GM18858 (cell line): ENCODE data around the gene APMAP.
"Not testable (repeated sequence)": the region's sequence is repeated elsewhere in the genome, so short reads cannot be mapped to it uniquely, and the experiment has no call there.

Source experiments
- ATAC-seq: cut with Tn5 transposase; IDR thresholded peaks from one replicate; pipeline ENCODE4 v1.9.1; 2021; ENCODE audit not compliant: unreplicated experiment

The APMAP gene

GRCh38 chr20:24954151-24954550 is 38.4 kb downstream of the APMAP start:
- ATAC-seq: no peak

- ATAC-seq: no peak
Observed at GRCh38 chr20:24953621-24954133, 38.9 kb downstream of the APMAP start.

GRCh38 chr20:24953209-24953575 is 39.4 kb downstream of the APMAP start:
- ATAC-seq: no peak

GRCh38 chr20:24952376-24953208 is 40.0 kb downstream of the APMAP start:
- no peak for ATAC-seq

- no peak for ATAC-seq
Observed at GRCh38 chr20:24951536-24952083, 40.9 kb downstream of the APMAP start.

DNA sequence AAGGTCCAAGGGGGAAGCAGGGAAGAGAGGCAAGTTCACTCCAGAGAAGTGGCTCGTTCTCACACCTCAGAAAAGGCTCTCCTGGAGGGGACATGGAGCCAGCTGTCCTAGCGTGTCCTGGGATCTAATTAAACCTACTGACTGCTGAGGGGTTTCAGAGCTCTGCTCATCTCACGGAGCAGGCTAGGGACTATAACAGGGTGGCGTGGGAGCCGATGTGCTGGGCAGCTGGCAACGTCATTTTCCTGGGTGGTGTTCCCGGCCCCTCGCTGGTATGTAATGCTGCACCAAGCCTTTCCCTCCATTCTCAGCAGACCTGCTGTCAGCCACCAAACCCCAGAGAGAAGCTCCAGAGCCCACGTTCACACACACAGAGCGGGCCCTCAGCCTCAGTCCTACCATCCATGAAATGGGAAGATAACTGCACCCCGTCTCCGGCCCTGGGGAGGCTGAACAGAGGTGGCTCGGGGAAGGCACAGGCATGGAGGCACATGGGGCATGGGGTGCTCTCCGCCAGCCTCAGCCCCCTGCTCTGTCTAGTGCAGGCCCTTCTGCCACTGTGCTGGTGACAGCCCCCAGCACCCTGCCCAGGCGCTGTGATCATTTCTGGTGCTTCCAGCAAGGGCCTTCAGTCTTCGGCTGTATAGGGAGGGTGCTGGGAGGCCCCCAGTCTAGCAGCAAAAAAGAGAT is 41.6 kb downstream of the APMAP start:
- no peak for ATAC-seq

DNA sequence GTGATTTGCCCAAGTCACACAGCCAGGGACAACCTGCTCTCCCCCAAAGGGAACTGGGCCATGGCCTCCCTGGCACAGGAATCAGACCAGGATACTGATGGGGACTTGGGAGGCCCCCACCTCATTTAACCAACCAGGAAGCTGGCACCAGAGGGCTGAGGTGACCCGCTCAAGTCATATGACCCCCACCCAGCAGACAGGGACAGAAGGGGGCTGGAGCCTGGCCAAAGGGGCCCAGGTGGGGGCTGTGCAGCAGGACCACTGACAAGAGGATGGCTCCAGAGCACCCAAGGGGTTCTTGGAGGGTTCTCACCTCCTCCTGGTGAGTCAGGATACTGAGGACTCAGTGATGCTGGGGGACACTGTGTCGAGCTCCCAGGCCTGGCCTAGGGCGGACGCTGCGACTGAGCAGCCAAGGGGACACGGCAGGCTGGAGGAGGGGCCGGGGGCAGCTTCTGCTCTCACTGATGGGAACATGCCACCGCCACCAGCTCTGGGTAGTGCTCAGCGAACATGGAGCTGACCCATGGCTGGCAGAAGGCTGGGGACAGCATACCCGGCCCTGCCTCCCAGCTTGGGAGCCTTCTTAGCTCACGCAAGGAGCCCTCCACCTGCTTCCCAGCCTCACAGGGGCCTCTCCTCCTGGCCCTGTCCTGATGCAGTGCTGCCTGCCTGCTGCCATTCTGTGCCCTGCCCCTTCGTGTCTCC is 42.3 kb downstream of the APMAP start:
- ATAC-seq: no peak

- no peak for ATAC-seq
Observed at GRCh38 chr20:24949756-24950127, 42.8 kb downstream of the APMAP start.

DNA sequence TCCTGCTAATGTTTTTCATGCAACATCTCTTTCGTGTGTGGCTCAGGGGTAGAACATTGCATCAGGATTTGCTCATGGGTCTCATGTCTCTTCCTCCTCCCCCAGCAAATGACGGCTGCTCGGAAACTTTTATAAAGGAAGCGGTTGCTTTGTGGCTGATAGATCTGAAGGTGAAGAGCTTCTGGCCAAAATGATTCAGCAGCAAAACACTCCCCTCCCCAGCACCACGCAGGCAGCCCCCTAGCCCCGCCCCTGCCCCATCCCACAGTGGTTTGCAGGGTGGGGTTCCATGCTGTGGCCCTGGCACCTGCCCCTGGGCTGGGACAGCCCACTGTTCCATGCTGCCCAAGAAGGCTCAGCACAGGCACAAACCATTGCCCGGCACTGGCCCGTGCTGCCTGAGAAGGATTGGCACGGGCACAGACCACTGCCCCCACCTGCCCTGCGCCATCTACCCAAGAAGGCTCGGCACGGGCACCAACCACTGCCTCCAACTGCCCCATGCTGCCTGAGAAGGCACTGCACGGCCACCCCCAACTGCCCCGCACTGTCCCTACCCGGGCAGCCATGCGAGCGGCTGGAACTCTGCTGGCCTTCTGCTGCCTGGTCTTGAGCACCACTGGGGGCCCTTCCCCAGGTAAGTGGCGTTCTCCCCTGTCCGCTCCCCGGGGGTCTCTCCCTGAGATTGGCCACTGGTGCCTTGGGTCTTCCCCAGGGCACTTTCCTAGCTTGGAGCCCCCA is 43.4 kb downstream of the APMAP start, which contains the start of gene CST7:
CST7 (plus strand) TSS at position 331 of the 741 bp plus-strand sequence; CDS start at position 568, 237 bp downstream.
- no peak for ATAC-seq

DNA sequence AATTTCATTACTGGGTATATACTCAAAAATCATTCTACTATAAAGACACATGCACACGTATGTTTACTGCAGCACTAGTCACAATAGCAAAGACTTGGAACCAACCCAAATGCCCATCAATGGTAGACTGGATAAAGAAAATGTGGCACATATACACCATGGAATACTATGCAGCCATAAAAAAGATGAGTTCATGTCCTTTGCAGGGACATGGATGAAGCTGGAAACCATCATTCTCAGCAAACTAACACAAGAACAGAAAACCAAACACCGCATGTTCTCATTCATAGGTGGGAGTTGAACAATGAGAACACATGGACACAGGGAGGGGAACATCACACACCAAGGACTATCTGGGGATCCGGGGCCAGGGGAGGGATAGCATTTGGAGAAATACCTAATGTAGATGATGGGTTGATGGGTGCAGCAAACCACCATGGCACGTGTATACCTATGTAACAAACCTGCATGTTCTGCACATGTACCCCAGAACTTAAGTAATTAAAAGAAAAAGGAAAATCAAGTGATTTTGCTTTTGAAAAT is 44.1 kb downstream of the APMAP start:
- not testable (repeated sequence) for ATAC-seq

DNA sequence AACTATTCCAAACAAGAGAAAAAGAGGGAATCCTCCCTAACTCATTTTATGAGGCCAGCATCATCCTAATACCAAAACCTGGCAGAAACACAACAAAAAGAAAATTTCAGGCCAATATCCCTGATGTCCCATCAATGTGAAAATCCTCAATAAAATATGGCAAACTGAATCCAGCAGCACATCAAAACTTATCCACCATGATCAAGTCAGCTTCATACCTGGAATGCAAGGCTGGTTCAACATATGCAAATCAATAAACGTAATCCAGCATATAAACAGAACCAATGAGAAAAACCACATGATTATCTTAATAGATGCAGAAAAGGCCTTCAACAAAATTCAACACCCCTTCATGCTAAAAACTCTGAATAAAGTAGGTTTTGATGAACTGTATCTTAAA is 46.2 kb downstream of the APMAP start:
- not testable (repeated sequence) for ATAC-seq

DNA sequence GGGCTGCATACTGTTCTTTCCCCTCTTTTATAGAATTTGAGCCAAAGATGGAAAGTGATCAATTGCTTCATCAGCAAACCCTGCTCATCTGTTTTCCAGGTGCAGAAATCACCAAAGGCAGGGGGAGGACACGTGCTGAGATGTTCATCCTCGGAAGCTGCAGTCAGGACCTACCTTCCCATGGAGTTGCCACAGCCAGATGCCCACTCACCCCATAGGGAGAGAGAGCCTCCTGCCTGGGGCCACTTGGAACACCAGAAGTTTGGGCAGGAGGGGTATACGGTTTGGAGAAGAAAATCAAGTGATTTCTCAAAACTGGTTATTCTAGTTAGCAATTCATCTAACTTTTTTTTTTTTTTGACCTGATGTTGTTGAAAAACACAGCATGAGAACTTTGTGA is 48.8 kb downstream of the APMAP start:
- no peak for ATAC-seq

GRCh38 chr20:24943196-24943595 is 49.4 kb downstream of the APMAP start:
- ATAC-seq: no peak

DNA sequence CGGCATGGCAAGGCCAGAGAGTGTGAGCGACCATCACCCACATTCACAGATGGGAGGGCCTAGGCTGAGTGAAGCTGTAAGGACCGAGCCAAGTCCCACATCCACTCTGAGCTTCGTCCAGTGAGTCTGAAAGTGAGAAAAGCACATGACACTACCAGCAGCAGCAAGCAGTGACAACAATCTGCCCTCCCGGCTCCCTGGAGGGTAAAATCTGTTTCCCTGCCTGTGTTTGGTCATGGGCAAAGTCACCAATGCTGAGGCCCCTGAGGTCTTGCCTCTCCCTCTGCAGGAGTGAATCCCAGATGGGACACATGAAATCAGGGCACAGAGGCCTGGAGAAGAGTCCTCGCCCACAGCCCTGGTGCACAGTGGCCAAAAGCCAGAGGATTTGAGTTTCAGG is 49.9 kb downstream of the APMAP start:
- ATAC-seq: no peak

DNA sequence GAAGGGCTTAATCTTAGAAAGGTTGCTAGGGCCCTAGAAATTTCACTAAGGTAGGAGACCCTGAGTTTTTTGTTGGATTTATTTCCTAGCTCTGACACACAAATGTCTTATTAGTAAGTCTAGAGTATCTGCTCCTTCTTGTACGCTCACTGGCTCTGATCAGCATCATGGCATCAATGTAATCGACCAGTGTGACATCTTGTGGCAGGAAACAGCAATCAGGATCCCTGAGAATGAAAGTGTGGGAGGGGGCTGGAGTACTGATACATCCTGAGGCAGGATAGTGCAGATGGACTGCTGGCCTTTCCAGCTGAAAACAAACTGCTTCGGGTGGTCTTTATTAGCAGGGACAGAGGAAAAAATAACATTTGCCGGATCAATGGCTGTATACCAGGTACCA is 53.5 kb downstream of the APMAP start:
- no peak for ATAC-seq

GRCh38 chr20:24938498-24938897 is 54.1 kb downstream of the APMAP start:
- no peak for ATAC-seq

DNA sequence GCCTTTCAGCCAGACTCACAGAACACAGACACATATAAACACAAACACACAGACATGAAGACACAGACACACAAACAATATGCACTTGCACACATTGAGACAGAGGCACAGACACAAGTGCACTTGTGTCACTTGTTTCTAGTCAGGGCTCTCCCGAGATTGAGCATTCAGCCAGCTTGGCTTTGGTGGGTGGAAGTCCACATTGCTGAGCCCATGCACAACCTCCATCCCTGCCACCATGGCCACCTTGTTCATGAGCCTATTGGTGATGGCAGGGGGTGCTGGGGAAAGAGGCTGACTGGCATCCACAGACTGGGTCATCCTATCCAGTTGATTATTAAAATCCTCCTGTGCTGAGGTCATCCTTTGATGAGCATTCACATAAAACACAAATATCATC is 55.0 kb downstream of the APMAP start:
- no peak for ATAC-seq

DNA sequence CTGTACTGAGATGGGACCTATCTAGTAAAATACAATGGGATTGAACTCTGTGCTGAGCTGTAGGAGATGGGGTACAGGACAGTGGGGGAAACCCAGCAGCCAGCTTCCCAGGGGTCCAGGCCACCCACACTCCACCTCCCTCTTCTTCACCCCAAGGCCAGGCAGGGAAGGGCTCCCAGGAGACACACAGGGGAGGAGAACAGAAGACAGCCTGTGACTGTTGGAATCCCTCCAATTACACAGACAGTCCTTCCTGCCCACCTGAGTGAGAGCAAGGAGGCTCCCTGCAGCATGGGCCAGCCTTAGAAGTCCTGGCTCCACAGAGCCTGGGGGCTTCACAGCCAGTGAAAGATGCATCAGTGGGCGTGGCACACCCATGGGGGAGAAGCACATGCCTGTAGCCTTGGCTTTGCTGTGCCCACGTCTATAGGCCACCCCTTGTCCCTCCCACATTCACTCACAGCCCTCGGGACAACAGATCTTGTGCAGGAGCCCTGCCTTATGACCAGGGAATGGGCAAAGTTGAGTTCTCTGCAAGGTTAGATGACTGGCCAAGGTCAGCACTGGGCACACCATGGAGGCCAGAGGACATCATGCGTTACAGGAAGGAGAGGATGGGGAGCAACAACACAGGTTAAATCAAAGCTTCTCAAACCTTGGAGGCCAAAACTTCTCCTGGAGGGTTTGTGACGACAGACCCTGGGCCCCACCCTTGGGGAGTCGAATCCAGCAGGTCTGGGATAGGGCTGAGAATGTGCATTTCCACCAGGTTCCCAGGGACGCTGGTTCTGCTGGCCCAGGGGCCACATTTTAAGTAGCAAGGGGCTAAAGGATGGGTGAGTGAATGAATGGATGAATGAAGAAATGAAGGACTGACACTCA is 55.8 kb downstream of the APMAP start:
- ATAC-seq: no peak

GRCh38 chr20:24935766-24936525 is 56.6 kb downstream of the APMAP start:
- no peak for ATAC-seq
